ENCODE results near the gene STKLD1. TPM values are rescaled to one million over a fixed set of nuclear protein-coding genes. Genes with fewer than 3 reads are reported as not detected.
"Not testable (repeated sequence)": the region's sequence is repeated elsewhere in the genome, so short reads cannot be mapped to it uniquely, and the experiment has no call there.

STKLD1 gene
- total RNA-seq, 4 donors from 2014 or later, result not detected

DNA sequence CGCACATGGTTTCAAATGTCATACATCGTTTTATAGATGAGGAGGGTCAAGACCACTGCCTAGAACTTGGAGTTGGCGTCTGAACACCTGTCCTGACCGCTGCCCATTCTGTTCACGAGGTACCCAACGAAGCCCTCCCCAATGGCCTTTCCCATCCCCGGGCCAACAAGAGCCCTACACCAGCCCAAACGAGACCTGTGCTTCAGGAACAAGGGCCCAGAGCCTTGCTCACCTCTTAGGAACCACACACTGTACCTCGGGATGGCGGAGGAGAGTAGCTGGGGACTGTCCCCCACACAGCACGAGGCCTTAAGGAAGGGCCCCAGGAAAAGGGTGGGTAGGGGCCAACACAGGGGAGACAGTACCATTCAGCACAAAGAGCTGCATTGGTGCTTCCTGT, 43.2 kb upstream of the STKLD1 start:
- ATAC-seq (ENCODE audit: low FRiP score) (no peak), DNase-seq (ENCODE audit: low spot score) (no peak)
- TF ChIP-seq CTCF (IDR thresholded peaks at IDR 0.05), result no peak

DNA sequence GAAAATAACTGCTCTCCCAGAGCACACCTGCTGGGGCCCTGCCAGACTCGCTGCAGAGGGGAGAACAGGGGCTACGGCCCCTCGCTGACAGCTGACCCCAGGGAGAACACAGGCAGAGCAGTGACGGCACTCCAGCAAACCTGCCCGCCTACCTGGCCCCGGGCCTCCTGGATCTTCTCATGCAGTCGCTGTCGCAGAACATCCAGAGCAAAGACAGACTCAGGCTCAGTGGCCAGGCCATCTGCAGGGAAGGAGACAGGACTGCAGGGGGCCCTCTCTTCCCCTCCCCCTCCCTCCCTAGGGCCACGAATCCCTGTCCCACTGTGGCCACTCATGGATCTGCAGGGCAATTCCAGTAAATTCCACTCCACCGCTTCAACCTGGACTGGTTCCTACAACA, 42.6 kb upstream of the STKLD1 start:
- no peak for TF ChIP-seq CTCF (IDR thresholded peaks at IDR 0.05)
- DNase-seq (ENCODE audit: low spot score) (no peak), ATAC-seq (ENCODE audit: low FRiP score) (no peak)

- ATAC-seq (ENCODE audit: low FRiP score) (no peak), DNase-seq (ENCODE audit: low spot score) (no peak)
- no peak for TF ChIP-seq CTCF (IDR thresholded peaks at IDR 0.05)
These were observed 42.0 kb upstream of the STKLD1 start for GRCh38 chr9:133334161-133334560.

- not testable (repeated sequence) for ATAC-seq (ENCODE audit: low FRiP score); DNase-seq (ENCODE audit: low spot score)
These were observed 41.3 kb upstream of the STKLD1 start for GRCh38 chr9:133334888-133335287.

GRCh38 chr9:133335924-133336811, 40.0 kb upstream of the STKLD1 start, which contains the start of gene SURF6:
Gene SURF6 (minus strand): TSS chr9:133336188. CDS start chr9:133336132, 56 bp downstream.
- ATAC-seq (ENCODE audit: low FRiP score) (peak; percentile 95), DNase-seq (ENCODE audit: low spot score) (peak; percentile 74)
- TF ChIP-seq CTCF (IDR thresholded peaks at IDR 0.05), result no peak

- TF ChIP-seq CTCF (IDR thresholded peaks at IDR 0.05), result no peak
- ATAC-seq (ENCODE audit: low FRiP score) (no peak), DNase-seq (ENCODE audit: low spot score) (no peak)
These were observed 36.5 kb upstream of the STKLD1 start for GRCh38 chr9:133339641-133340040.

DNA sequence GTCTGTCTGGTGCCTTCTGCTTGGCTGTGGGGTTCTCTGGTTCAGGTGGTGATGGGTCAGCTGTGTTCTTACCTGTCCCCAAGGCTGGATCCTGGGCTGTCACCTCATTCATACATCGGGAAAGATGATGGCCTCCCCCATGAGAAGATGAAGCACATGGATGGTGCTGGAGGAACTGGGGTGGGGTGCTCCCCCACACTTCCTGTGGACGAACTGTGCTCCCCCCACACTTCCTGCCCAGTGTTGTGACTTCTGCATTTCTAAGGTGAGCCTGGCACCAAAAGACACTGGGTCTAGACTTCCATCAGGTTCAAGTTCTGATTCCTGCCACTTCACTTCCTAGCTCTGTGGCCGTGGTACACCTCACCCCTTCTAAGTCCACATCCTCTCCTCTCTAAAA, 35.9 kb upstream of the STKLD1 start:
- no peak for ATAC-seq (ENCODE audit: low FRiP score)
- DNase-seq (ENCODE audit: low spot score), result no peak
- TF ChIP-seq CTCF (IDR thresholded peaks at IDR 0.05), result no peak
